K562 (cell line): ENCODE measurements around the gene ADGRF5. TPM values are rescaled to one million over a fixed set of nuclear protein-coding genes. Genes with fewer than 3 reads are reported as not detected.
"Not testable (repeated sequence)": the region's sequence is repeated elsewhere in the genome, so short reads cannot be mapped to it uniquely, and the experiment has no call there.

ENCODE experiments used
- ATAC-seq: fragments of 200-7000 bp; cut with Tn5 transposase; 3 replicates; pipeline ENCODE4 v1.9.1; 2020; ENCODE audit warnings: moderate library complexity
- BruUV-seq: library from RNA; stranded (reverse); fragments of 400-500 nt; replicated peaks from 2 replicates; lab custom pipeline; 2021; lab: Mats Ljungman, UMichigan
- CTCF ChIA-PET: fragments of 300-600 bp; formaldehyde crosslinking; extraction: SDS; loops from one replicate; lab custom pipeline; 2021; ENCODE audit warnings: low intra/inter-chr PET ratio; lab: Yijun Ruan, JAX
- POLR2A ChIA-PET: fragments of 300-600, 350-650 bp; sonication (Branson Sonifier 250); formaldehyde crosslinking; extraction: SDS; loops from one replicate; lab custom pipeline; 2021; ENCODE audit warnings: antibody characterized with exemption, inconsistent platforms; lab: Yijun Ruan, JAX
- DNase-seq, 4 experiments: peaks; one replicate each; pipeline versions ENCODE4 v3.0.0 to v3.0.0-alpha.2; 2011 to 2018; ENCODE audit warnings: low spot score in 3 of 4, mixed read lengths in 3 of 4; ENCODE audit errors: extremely low read depth in 1 of 4
- FAIRE-seq: peaks from 2 replicates; lab custom pipeline; 2011; peaks lifted over from hg19 to GRCh38; lab: Jason Lieb, UNC
- H2AFZ ChIP-seq: 2 replicates; pipeline ENCODE4 v1.6.0; 2011; ENCODE audit warnings: low read depth, low read length, control low read depth, inconsistent platforms
- H3K27ac ChIP-seq: fragments of 200-600 bp; 3 replicates; pipeline ENCODE4 v1.8.0; 2011; ENCODE audit warnings: low read depth, mild to moderate bottlenecking, control low read depth, inconsistent platforms, low read length, moderate library complexity, mixed read lengths; ENCODE audit errors: extremely low read depth
- H3K27me3 ChIP-seq, 2 experiments: fragments of 300-600 bp in 1 of 2; 2 replicates in 1 of 2; 3 replicates in 1 of 2; pipeline versions ENCODE4 v1.6.0 to v1.8.0; 2011; ENCODE audit warnings: inconsistent platforms in 2 of 2, low read length in 2 of 2, mild to moderate bottlenecking in 1 of 2, mixed read lengths in 1 of 2, moderate library complexity in 1 of 2; ENCODE audit not compliant: control insufficient read depth in 2 of 2, insufficient read depth in 2 of 2
- H3K36me3 ChIP-seq: fragments of 300-600 bp; 3 replicates; pipeline ENCODE4 v1.8.0; 2011; ENCODE audit warnings: mild to moderate bottlenecking, low read length, inconsistent platforms; ENCODE audit not compliant: control insufficient read depth, insufficient read depth
- H3K4me1 ChIP-seq, 2 experiments: fragments of 200-600 bp in 1 of 2; replicated peaks in 1 of 2; 2 replicates in 1 of 2; 3 replicates in 1 of 2; pipeline versions ENCODE4 v1.5.1 to v1.8.0; 2011; ENCODE audit warnings: inconsistent platforms in 2 of 2, low read length in 2 of 2, mild to moderate bottlenecking in 1 of 2, mixed read lengths in 1 of 2, moderate library complexity in 1 of 2; ENCODE audit not compliant: control insufficient read depth in 2 of 2, insufficient read depth in 2 of 2
- H3K4me2 ChIP-seq: 2 replicates; pipeline ENCODE4 v1.6.1; 2011; ENCODE audit warnings: low read length, control low read depth, inconsistent platforms, mixed read lengths; ENCODE audit not compliant: insufficient read depth
- H3K4me3 ChIP-seq: fragments of 200-600 bp; sonication (generic), shearing (Covaris generic); 2 replicates; pipeline ENCODE4 v1.5.1; 2016; ENCODE audit warnings: control low read depth, inconsistent platforms
- H3K79me2 ChIP-seq: fragments of 200-600 bp; 3 replicates; pipeline ENCODE4 v1.8.0; 2011; ENCODE audit warnings: low read length, inconsistent platforms; ENCODE audit not compliant: control insufficient read depth, insufficient read depth
- H3K9ac ChIP-seq, 2 experiments: 2 replicates each; pipeline versions ENCODE4 v1.6.0 to v1.6.1; 2011; ENCODE audit warnings: low read depth in 2 of 2, low read length in 2 of 2, control low read depth in 1 of 2, inconsistent platforms in 1 of 2, mild to moderate bottlenecking in 1 of 2, mixed read lengths in 1 of 2; ENCODE audit not compliant: insufficient read depth in 1 of 2
- H3K9me1 ChIP-seq: one replicate; pipeline ENCODE4 v1.6.0; 2011; ENCODE audit warnings: inconsistent platforms, mild to moderate bottlenecking, low read length, moderate library complexity; ENCODE audit not compliant: control insufficient read depth, insufficient read depth
- H3K9me3 ChIP-seq: replicated peaks from 2 replicates; pipeline ENCODE4 v1.5.1; 2011; ENCODE audit warnings: low read depth, low read length, inconsistent platforms; ENCODE audit not compliant: control insufficient read depth, insufficient read depth
- H4K20me1 ChIP-seq: replicated peaks from 2 replicates; pipeline ENCODE4 v1.6.1; 2011; ENCODE audit warnings: low read length, inconsistent platforms, mixed read lengths; ENCODE audit not compliant: control insufficient read depth, insufficient read depth
- C11orf30 ChIP-seq: fragments of 450-650 bp; IDR thresholded peaks from 2 replicates; pipeline ENCODE4 v1.6.1; 2016; ENCODE audit warnings: low read depth, mild to moderate bottlenecking
- CREB3L1 ChIP-seq: fragments of 450-650 bp; IDR thresholded peaks from 2 replicates; pipeline ENCODE4 v1.6.1; 2014; ENCODE audit warnings: low read depth, mild to moderate bottlenecking, moderate library complexity, borderline replicate concordance
- ELF1 ChIP-seq: fragments of 200-800 bp; sonication (Bioruptor generic); IDR thresholded peaks from 2 replicates; pipeline ENCODE4 v1.6.1; 2016; ENCODE audit warnings: missing genetic modification characterization, missing compliant biosample characterization
- ETV1 ChIP-seq: fragments of 450-650 bp; conservative IDR thresholded peaks from 2 replicates; pipeline ENCODE4 v1.6.1; 2016; ENCODE audit warnings: missing genetic modification characterization, control low read depth, low read depth, missing compliant biosample characterization
- LEF1 ChIP-seq: fragments of 450-650 bp; IDR thresholded peaks from 2 replicates; pipeline ENCODE4 v1.6.1; 2016; ENCODE audit warnings: mild to moderate bottlenecking
- MAFF ChIP-seq: IDR thresholded peaks from 2 replicates; pipeline ENCODE4 v1.6.1; 2012; ENCODE audit warnings: low read length, improper control_type of control experiment
- MAFG ChIP-seq: fragments of 450-650 bp; conservative IDR thresholded peaks from 2 replicates; pipeline ENCODE4 v1.6.1; 2016; ENCODE audit warnings: missing genetic modification characterization, missing compliant biosample characterization
- MAFK ChIP-seq: IDR thresholded peaks from 2 replicates; pipeline ENCODE4 v1.6.1; 2011; ENCODE audit warnings: low read length, improper control_type of control experiment
- MEF2D ChIP-seq: conservative IDR thresholded peaks from 2 replicates; pipeline ENCODE4 v1.6.1; 2016; ENCODE audit warnings: low read depth, missing genetic modification characterization, missing compliant biosample characterization
- NFIC ChIP-seq: fragments of 450-650 bp; IDR thresholded peaks from 2 replicates; pipeline ENCODE4 v1.6.1; 2017; ENCODE audit warnings: mild to moderate bottlenecking, inconsistent platforms
- NFIX ChIP-seq: fragments of 250-450 bp; sonication (Bioruptor Pico); IDR thresholded peaks from 2 replicates; pipeline ENCODE4 v1.4.0; 2020; ENCODE audit warnings: low read depth, mild to moderate bottlenecking, moderate library complexity
- PHB ChIP-seq: fragments of 250-450 bp; sonication (Bioruptor Pico); IDR thresholded peaks from 2 replicates; pipeline ENCODE4 v1.5.0; 2021
- PKNOX1 ChIP-seq: fragments of 450-650 bp; IDR thresholded peaks from 2 replicates; pipeline ENCODE4 v1.6.1; 2016
- PPARD ChIP-seq: fragments of 250-450 bp; sonication (Bioruptor Pico); IDR thresholded peaks from 2 replicates; pipeline ENCODE4 v1.8.0; 2022; ENCODE audit warnings: inconsistent platforms, mild to moderate bottlenecking, moderate library complexity
- PTBP1 ChIP-seq: fragments of 200-400 bp; formaldehyde crosslinking; IDR thresholded peaks from 2 replicates; pipeline ENCODE4 v1.6.1; 2017; ENCODE audit warnings: low read depth, low read length
- RBM22 ChIP-seq: fragments of 200-400 bp; formaldehyde crosslinking; IDR thresholded peaks from 2 replicates; pipeline ENCODE4 v1.6.1; 2018; ENCODE audit warnings: low read length, low read depth; ENCODE audit not compliant: poor library complexity, severe bottlenecking
- ZNF316 ChIP-seq: fragments of 450-650 bp; IDR thresholded peaks from 2 replicates; pipeline ENCODE4 v1.6.1; 2016
- WGBS: fragments of 100-300 bp; shearing (Covaris generic); methylation state at CpG from one replicate; pipeline ENCODE4 v1.1.6; 2016; ENCODE audit warnings: low coverage, mixed read lengths; ENCODE audit not compliant: insufficient coverage; ENCODE audit errors: missing lambda C conversion rate; 5-methylcytosine and 5-hydroxymethylcytosine counted together
- in situ Hi-C: fragments of 300-500 bp; cut with MboI; formaldehyde crosslinking; loops from 4 replicates; pipeline ENCODE4 v1.15.0; 2018; ENCODE audit warnings: inconsistent platforms, mixed read lengths
- intact Hi-C: fragments of 100-400 bp; cut with micrococcal nuclease; formaldehyde crosslinking; loops from 2 replicates; pipeline ENCODE4 v1.14.2; 2022
- polyA plus RNA-seq, 8 experiments: library from polyadenylated mRNA; depleted of rRNA in 4 of 8; stranded (reverse) in 5 of 8; unstranded in 3 of 8; fragments of >200 nt; fragmentation: Nextera tagmentation in 2 of 8; fragmentation: Illumina TruSeq in 1 of 8; extraction: Ambion mirVana in 2 of 8; extraction: Trizol in 1 of 8; gene quantifications; 2 replicates each; pipeline versions ENCODE4 v1.2.1 to v1.2.3, GENCODE V29; 2011 to 2014; ENCODE audit warnings: inconsistent platforms in 1 of 8, missing spikeins in 1 of 8
- total RNA-seq, 7 experiments: library from RNA; depleted of rRNA in 6 of 7; stranded (reverse); fragments of >200 nt in 6 of 7; fragmentation: Illumina TruSeq in 2 of 7; extraction: Trizol in 2 of 7; gene quantifications; 2 replicates each; pipeline versions ENCODE4 v1.2.1 to v1.2.3, GENCODE V29; 2011 to 2021; ENCODE audit warnings: low replicate concordance in 1 of 7

Gene ADGRF5
- total and polyA plus RNA-seq, 9 of the 15 experiments (the other 6 are each of a cell fraction or from before 2014, with no cell fraction given), result 0.07 TPM; not detected in 8

GRCh38 chr6:46834257-46834916 lies 87.4 kb downstream of the ADGRF5 start:
- in situ Hi-C loops, result not testable (repeated sequence)
- 0% methylated on average over 7 of the region's 7 CpGs for WGBS
- POLR2A ChIA-PET, result interaction anchor here (0.6 kb wide), 1 partner anchor 1039 kb away, joined by 3 read pairs; no protein-coding TSS in a partner anchor

GRCh38 chr6:46832816-46833215 lies 88.9 kb downstream of the ADGRF5 start:
- in situ Hi-C loops, result no loop called here

More at GRCh38 chr6:46834257-46834916, 87.4 kb downstream of the ADGRF5 start:
- H3K9me3 ChIP-seq, H3K27me3 ChIP-seq, ATAC-seq, CTCF ChIA-PET, BruUV-seq, FAIRE-seq, H4K20me1 ChIP-seq, H3K36me3 ChIP-seq, H3K4me1 ChIP-seq, H3K4me2 ChIP-seq, H3K79me2 ChIP-seq, H3K4me3 ChIP-seq, DNase-seq, H3K27ac ChIP-seq, H3K9me1 ChIP-seq, intact Hi-C loops, H2AFZ ChIP-seq, H3K9ac ChIP-seq: not testable (repeated sequence)
- TF ChIP-seq MAFK (peak; percentile 95), C11orf30 (peak; percentile 65; the same call in 1 of the 2 replicates), ZNF316 (peak; percentile 81), MAFG (tag) (peak; percentile 77), MAFF (peak; percentile 95)

More at GRCh38 chr6:46832816-46833215, 88.9 kb downstream of the ADGRF5 start:
- Histone ChIP-seq H3K27me3 (peaks cover 0 to 7% of the 10 kb centered on the region in 2 experiments; a peak in 1 of 5 replicates), H4K20me1 (no peaks in the 10 kb centered on the region), H3K4me1 (no peaks in the 10 kb centered on the region), H3K36me3 (no peaks in the 10 kb centered on the region), H3K4me2 (no peak overlapping the region), H3K9ac (no peak overlapping the region), H3K4me3 (no peak overlapping the region), H3K27ac (no peak overlapping the region), H2AFZ (no peak overlapping the region), H3K79me2 (no peaks in the 10 kb centered on the region), H3K9me3 (no peaks in the 10 kb centered on the region), H3K9me1 (no peaks in the 10 kb centered on the region)
- TF ChIP-seq ELF1 (tag) (no peak), MEF2D (no peak), NFIC (peak; percentile 68), NFIX (peak; percentile 37; the same call in 1 of the 2 replicates), LEF1 (no peak), ETV1 (tag) (no peak), RBM22 (no peak), PKNOX1 (no peak), PPARD (CRISPR knock-in tag) (no peak), PTBP1 (no peak), CREB3L1 (no peak), PHB (CRISPR knock-in tag) (no peak)
- CTCF ChIA-PET, result no interaction called here
- no peak for FAIRE-seq
- intact Hi-C loops, result no loop called here
- POLR2A ChIA-PET, result no interaction called here
- no peak for ATAC-seq
- 0% methylated on average over 3 of the region's 3 CpGs for WGBS
- DNase-seq, result no peak
- no TSS peak for BruUV-seq
